Panc1 (cell line): ENCODE data around the gene HOMER2. TPM values are rescaled to one million over a fixed set of nuclear protein-coding genes. Genes with fewer than 3 reads are reported as not detected.

ENCODE experiments used
- ATAC-seq: fragments of 200-7000 bp; cut with Tn5 transposase; 2 replicates; pipeline ENCODE4 v1.9.1; 2020; ENCODE audit warnings: mild to moderate bottlenecking, moderate library complexity
- BruUV-seq: library from RNA; stranded (reverse); fragments of 400-500 nt; replicated peaks from 2 replicates; lab custom pipeline; 2021; lab: Mats Ljungman, UMichigan
- CTCF ChIA-PET: fragments of 300-600 bp; sonication (Branson Sonifier 250); formaldehyde crosslinking; loops from one replicate; lab custom pipeline; 2022; ENCODE audit warnings: antibody characterized with exemption; lab: Charles Lee
- POLR2A ChIA-PET: fragments of 300-600 bp; sonication (Branson Sonifier 250); formaldehyde crosslinking; loops from one replicate; lab custom pipeline; 2022; ENCODE audit warnings: antibody characterized with exemption; lab: Charles Lee
- DNase-seq: peaks from one replicate; pipeline ENCODE4 v3.0.0-alpha.2; 2010; ENCODE audit warnings: low read depth, low spot score
- H3K27ac ChIP-seq: 2 replicates; pipeline ENCODE4 v1.5.1; 2011; ENCODE audit warnings: mild to moderate bottlenecking, low read length, inconsistent platforms
- H3K27me3 ChIP-seq: fragments of 200-500 bp; sonication (Bioruptor generic); 2 replicates; pipeline ENCODE4 v1.6.0; 2014; ENCODE audit warnings: low read length, inconsistent platforms; ENCODE audit not compliant: control insufficient read depth, insufficient read depth
- H3K36me3 ChIP-seq: fragments of 200-500 bp; sonication (Bioruptor generic); 2 replicates; pipeline ENCODE4 v1.5.1; 2014; ENCODE audit warnings: inconsistent platforms, mild to moderate bottlenecking, low read length, moderate library complexity; ENCODE audit not compliant: control insufficient read depth, insufficient read depth
- H3K4me1 ChIP-seq: 2 replicates; pipeline ENCODE4 v1.5.1; 2011; ENCODE audit warnings: inconsistent platforms, mild to moderate bottlenecking, low read length, moderate library complexity; ENCODE audit not compliant: control insufficient read depth, insufficient read depth
- H3K4me3 ChIP-seq, 2 experiments: 2 replicates each; pipeline ENCODE4 v1.5.1; 2011 to 2012; ENCODE audit warnings: low read depth in 2 of 2, low read length in 2 of 2, mild to moderate bottlenecking in 2 of 2, inconsistent platforms in 1 of 2, moderate library complexity in 1 of 2
- H3K9me3 ChIP-seq: fragments of 200-500 bp; sonication (Bioruptor generic); 2 replicates; pipeline ENCODE4 v1.5.1; 2014; ENCODE audit warnings: low read depth, mild to moderate bottlenecking, inconsistent platforms, low read length, moderate library complexity; ENCODE audit not compliant: control insufficient read depth, insufficient read depth
- CTCF ChIP-seq: fragments of 450-650 bp; IDR thresholded peaks from 2 replicates; pipeline ENCODE4 v1.5.1; 2017; ENCODE audit warnings: mild to moderate bottlenecking
- POLR2AphosphoS5 ChIP-seq: IDR thresholded peaks from 2 replicates; pipeline ENCODE4 v1.6.1; 2012; ENCODE audit warnings: mild to moderate bottlenecking, low read depth, low read length, moderate library complexity
- REST ChIP-seq, 2 experiments: IDR thresholded peaks; 2 replicates each; pipeline ENCODE4 v1.6.1; 2011 to 2012; ENCODE audit warnings: low read depth in 2 of 2, control low read depth in 1 of 2, low read length in 1 of 2, mild to moderate bottlenecking in 1 of 2, moderate library complexity in 1 of 2; ENCODE audit not compliant: insufficient read depth in 1 of 2
- SIN3A ChIP-seq: IDR thresholded peaks from 2 replicates; pipeline ENCODE4 v1.6.1; 2012; ENCODE audit warnings: low read depth, mild to moderate bottlenecking, low read length, moderate library complexity, borderline replicate concordance; ENCODE audit not compliant: insufficient read depth
- TCF7L2 ChIP-seq: IDR thresholded peaks from 2 replicates; pipeline ENCODE4 v1.6.1; 2011; ENCODE audit warnings: mild to moderate bottlenecking, low read depth, low read length, inconsistent platforms
- in situ Hi-C: cut with HindIII; loops from 2 replicates; pipeline ENCODE4 v1.10.0; 2016; ENCODE audit warnings: low sequenced_read_pairs, low pct_unique_long_range_greater_than_20kb
- intact Hi-C: fragments of 100-400 bp; cut with micrococcal nuclease; formaldehyde crosslinking; loops from one replicate; pipeline ENCODE4 v1.10.0; 2022; ENCODE audit not compliant: unreplicated experiment
- total RNA-seq: library from RNA; stranded (reverse); gene quantifications from one replicate; pipeline ENCODE4 v1.2.1, GENCODE V29; 2021; ENCODE audit not compliant: unreplicated experiment

Gene HOMER2
- total RNA-seq, 1 experiment from 2014 or later, result 35.9 TPM

- intact Hi-C loops (no loop called here), in situ Hi-C loops (no loop called here)
- no peak for TF ChIP-seq TCF7L2
- no peak for TF ChIP-seq SIN3A
- TF ChIP-seq POLR2AphosphoS5, result no peak
- no peak for TF ChIP-seq CTCF
- no peak for TF ChIP-seq REST (IDR thresholded peaks at IDR 0.05; ENCODE audit: insufficient read depth in 1 of 2, low read depth in 2 of 2, low read length in 1 of 2)
- no TSS peak for BruUV-seq
- DNase-seq (no peak), ATAC-seq (no peak)
- no peaks in the 10 kb centered on the region for H3K27me3 ChIP-seq
- no peak overlapping the region for H3K27ac ChIP-seq
- H3K4me3 ChIP-seq, result no peak overlapping the region
- H3K9me3 ChIP-seq, result no peaks in the 10 kb centered on the region
- POLR2A ChIA-PET, result no interaction called here
- H3K36me3 ChIP-seq, result no peaks in the 10 kb centered on the region; the same call in 1 of the 2 replicates
- CTCF ChIA-PET, result no interaction called here
- no peaks in the 10 kb centered on the region for H3K4me1 ChIP-seq
Observed at GRCh38 chr15:82840166-82840565, 112.4 kb downstream of the HOMER2 start.

GRCh38 chr15:82839136-82839535, 113.4 kb downstream of the HOMER2 start:
- Histone ChIP-seq H3K9me3 (no peaks in the 10 kb centered on the region), H3K4me1 (no peaks in the 10 kb centered on the region), H3K4me3 (no peak overlapping the region), H3K27ac (no peak overlapping the region), H3K36me3 (no peaks in the 10 kb centered on the region; the same call in none of the 2 replicates), H3K27me3 (no peaks in the 10 kb centered on the region)
- ChIA-PET POLR2A (no interaction called here), CTCF (no interaction called here)
- BruUV-seq, result no TSS peak
- TF ChIP-seq TCF7L2, result no peak
- no peak for TF ChIP-seq SIN3A
- TF ChIP-seq CTCF, result no peak
- TF ChIP-seq POLR2AphosphoS5, result no peak
- TF ChIP-seq REST (IDR thresholded peaks at IDR 0.05; ENCODE audit: insufficient read depth in 1 of 2, low read depth in 2 of 2, low read length in 1 of 2), result no peak
- ATAC-seq (no peak), DNase-seq (no peak)
- intact Hi-C loops, result no loop called here
- in situ Hi-C loops, result no loop called here
